PFSK-1 (cell line): ENCODE measurements around the gene SCAMP1.

Experiments
- FOXP2 ChIP-seq: optimal IDR thresholded peaks from 2 replicates; pipeline ENCODE3; 2011; ENCODE audit warnings: borderline replicate concordance, control low read depth, inconsistent platforms; ENCODE audit not compliant: insufficient read depth; ENCODE audit errors: extremely low read length, extremely low read depth
- POLR2AphosphoS5 ChIP-seq: IDR thresholded peaks from 2 replicates; pipeline ENCODE4 v1.6.1; 2012; ENCODE audit warnings: low read depth, mild to moderate bottlenecking, control low read depth, low read length, moderate library complexity
- REST ChIP-seq, 2 experiments: IDR thresholded peaks; 2 replicates each; pipeline versions ENCODE4 v1.6.1 to v1.8.0; 2011 to 2012; ENCODE audit warnings: low read depth in 2 of 2, low read length in 2 of 2, control low read depth in 1 of 2, inconsistent platforms in 1 of 2, mild to moderate bottlenecking in 1 of 2, moderate library complexity in 1 of 2; ENCODE audit not compliant: insufficient read depth in 1 of 2
- SIN3A ChIP-seq: IDR thresholded peaks from 2 replicates; pipeline ENCODE4 v1.6.1; 2012; ENCODE audit warnings: mild to moderate bottlenecking, low read length, moderate library complexity, borderline replicate concordance; ENCODE audit not compliant: insufficient read depth
- TAF1 ChIP-seq: IDR thresholded peaks from 2 replicates; pipeline ENCODE4 v1.6.1; 2012; ENCODE audit warnings: low read length, control low read depth, borderline replicate concordance; ENCODE audit not compliant: insufficient read depth

- TF ChIP-seq TAF1 (no peak), POLR2AphosphoS5 (no peak), REST (IDR thresholded peaks at IDR 0.05; ENCODE audit: insufficient read depth in 1 of 2, low read depth in 2 of 2, low read length in 2 of 2) (no peak), SIN3A (no peak), FOXP2 (no peak)
Observed at GRCh38 chr5:78475370-78475769, 115.0 kb downstream of the SCAMP1 start.
